CD4-positive, alpha-beta T cell treated with Interleukin-15 for 4 hours (primary cell): ENCODE data around the gene CAMTA1.

Source experiments
- DNase-seq: peaks from one replicate; pipeline ENCODE4 v3.0.0-alpha.2; 2020; ENCODE audit warnings: low spot score

Gene CAMTA1

DNA sequence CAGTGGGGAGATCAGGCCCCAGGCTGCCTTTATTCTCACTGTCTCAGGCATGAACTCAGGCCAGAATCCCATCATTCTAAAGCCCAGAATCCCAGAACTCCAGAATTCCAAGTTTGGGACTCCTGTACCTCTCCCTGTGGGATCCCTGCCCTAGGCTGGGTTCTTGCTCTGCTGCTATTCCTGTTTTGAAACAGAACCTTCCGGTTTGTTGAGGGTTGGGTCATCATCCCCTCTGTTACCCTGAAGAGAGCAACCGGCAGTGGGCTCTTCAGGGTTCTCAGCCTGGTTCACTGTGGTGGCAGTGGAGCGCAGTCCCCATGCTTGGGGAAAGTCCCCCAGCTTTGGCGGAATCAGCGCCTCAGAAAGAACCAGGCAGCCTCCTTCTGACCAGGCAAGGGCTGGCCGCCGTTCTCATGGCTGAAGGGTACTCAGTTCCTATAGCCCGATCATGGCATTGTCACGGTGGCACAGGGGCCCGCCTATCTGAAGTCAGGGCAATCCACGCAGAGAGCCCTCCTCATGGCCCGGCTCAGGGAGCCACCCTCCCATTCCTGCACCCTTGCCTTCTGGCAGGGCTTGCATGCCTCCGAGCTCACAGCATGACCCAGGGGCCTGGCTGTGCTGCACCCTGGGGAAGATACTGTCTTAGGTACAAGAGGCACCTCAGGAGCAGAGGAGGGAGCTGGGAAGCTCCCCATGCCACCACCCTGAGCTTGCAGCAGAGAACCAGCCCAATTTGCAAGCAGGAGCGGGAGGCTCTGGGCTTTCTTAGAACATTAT lies 650.2 kb downstream of the CAMTA1 start:
- no peak for DNase-seq

DNA sequence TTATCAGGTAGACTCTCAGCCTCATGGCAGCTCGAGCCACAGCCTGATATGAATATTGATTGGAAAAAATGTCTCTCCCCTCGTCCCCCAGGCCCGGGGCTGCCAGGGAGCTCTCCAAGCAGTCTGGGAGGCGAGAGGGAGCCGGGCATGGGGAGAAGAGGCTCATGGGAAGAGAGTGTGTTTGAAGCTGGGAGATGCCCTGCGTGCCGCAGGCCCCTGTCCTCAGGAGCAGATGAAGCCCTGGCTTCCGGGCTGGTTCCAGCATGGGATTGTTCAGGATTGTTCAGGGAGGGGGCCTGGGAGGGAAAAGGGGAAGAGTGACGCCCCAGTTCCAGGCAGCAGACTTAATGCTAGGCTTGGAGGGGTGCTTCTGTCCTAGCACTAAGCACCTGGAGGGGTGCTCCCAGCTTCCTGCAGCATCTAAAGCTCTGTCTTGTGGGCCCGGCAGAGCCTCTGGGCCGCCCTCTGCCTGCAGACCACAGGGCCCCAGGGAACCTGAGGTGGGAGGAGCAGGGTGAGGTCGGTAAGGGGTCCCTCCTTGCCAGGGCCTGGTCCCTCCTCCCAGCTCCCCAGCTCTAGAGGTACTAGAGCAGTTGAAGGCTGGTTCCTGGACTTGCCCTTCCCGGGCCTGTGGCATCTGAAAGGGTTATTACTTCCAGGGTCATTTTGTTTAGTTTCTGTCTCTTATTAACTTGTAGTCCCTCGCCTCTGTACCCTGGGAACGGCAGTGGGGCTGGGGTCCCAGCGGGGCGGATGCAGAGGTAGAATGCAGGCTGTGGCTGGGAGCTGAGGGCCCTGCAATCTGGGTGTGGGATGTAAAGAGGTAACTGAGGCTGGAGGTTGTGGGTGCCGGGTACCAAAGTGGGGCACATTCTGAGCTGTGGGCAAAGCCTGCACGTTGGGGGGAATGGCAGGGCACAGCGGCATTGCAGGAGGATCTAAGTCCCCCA lies 651.1 kb downstream of the CAMTA1 start:
- DNase-seq = no peak

DNA sequence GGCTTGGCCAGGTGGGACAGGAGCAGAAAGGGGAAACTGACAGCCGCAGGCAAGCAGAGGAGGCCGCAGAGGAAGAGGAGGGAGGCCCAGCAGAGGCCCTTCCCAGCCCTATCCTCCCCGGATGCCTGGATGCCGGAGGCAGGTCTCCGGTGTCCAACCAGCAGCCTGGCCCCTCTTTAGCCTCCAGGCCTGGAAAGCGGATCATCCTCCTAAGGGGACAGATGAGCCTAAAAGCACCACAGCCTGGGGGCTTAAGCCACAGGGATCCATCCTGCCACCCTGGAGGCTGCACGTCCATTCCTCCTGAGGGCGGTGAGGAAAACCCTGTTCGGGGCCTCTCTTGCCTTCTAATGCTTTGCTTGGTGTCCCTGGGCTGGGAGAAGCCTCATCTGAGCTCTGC lies 651.8 kb downstream of the CAMTA1 start:
- DNase-seq = no peak

DNA sequence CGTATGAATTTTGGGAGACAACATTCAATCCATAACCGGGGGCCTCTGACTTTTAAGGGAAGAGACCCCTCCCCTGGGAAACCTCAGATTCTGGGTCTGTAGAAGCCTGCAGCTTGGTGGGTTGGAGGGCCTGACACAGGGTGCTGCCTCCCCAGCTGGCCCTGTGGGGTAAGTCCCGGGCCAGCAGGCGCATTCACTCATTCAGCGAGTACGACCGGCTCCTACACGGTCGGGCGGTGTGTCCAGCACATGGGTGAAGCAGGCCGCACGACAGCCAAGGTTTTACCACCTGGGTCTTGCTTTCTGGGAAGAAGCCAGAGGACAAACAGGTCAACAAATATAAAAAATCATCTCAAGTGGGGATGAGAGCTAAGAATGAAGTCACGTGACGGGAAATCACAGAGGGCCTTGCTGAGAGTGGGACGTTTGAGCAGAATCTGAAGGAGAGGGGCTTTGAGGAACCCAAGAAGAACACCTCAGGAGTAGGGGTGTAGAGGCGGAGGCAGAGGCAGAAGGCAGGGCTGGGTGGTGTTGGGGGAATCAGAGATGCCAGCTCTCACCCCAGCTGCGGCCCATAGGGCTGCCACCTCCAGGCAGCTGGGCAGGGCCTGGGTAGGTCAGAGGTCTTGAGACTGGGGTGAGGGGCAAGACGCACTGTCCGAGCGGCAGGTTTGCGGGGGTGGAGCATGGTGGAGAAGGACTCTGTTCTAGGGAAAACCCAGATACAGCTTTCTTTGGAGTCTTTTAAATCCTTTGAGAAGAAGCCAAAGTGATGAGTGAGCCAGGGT lies 652.5 kb downstream of the CAMTA1 start:
- no peak for DNase-seq

DNA sequence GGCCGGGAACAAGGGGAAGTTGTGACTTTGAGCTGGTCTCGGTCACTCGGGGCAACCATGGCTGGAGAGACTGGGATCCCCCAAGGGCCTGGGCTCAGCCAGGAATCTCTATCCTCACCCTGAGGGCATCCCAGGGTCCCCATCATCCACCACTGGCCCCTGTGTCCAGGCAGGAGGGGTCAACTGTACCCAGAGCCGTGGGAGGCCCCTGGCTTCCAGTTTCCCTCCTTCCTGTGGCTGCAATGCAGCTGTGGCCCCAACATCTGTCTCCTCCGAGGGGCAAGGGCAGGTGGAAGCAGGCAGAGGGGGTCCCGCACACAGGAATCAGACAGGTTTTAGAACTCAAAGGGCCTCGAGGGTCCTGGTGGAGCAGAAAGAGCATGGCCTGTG lies 653.1 kb downstream of the CAMTA1 start:
- DNase-seq = no peak

DNA sequence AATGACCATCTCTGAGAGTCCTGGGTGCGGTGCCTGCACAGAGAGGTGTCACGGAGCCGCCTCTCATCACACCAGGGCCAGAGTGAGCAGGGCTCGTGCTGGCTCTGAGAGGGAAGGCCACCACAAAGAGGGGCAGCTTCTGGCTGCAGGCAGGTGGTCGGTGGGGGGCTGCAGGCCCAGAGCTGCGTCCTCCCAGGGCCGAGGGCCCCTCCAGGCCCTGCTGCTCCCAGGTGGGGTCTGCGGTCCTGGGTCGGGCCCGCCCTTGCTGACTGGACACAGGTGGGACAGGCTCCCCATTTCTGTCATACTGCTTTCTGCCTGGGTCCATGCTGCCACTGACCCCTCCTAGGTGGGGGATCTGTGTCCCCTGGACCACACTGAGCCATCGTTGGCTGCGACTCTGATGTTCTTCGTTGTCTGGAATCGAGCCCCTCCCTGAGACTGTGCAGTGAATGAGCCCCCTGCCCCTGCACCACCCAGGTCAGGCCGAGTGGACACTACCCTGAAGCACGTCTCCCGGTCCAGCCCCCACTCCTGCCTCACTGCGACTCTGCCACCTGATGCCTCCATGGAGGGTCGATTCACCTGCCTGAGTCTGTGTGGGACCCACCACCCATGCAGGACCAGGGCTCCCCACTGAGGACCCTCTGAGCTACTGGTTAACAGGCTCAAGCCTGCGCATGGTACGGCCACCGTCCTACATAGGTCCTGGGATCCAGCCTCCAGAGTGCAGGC lies 653.8 kb downstream of the CAMTA1 start:
- DNase-seq = no peak

DNA sequence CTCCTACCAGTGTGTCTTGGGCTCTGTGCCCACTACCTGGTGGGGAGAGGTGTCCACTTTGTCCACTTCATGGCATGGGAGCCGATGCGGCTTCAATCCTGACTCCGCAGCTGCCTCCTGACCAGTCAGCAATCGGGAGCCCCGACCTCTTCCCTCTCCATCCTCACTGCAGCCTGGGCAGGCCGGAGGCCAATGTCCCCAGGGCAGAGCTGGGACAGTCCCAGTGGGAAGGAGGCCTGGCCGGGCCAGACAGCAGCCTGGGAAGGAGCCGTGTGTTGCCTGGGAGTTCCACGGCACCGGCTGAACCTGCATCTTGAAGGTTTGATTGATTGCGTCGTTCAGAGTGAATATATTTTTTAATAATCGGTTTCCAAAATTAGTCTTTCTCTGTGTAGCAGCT lies 654.9 kb downstream of the CAMTA1 start:
- no peak for DNase-seq

DNA sequence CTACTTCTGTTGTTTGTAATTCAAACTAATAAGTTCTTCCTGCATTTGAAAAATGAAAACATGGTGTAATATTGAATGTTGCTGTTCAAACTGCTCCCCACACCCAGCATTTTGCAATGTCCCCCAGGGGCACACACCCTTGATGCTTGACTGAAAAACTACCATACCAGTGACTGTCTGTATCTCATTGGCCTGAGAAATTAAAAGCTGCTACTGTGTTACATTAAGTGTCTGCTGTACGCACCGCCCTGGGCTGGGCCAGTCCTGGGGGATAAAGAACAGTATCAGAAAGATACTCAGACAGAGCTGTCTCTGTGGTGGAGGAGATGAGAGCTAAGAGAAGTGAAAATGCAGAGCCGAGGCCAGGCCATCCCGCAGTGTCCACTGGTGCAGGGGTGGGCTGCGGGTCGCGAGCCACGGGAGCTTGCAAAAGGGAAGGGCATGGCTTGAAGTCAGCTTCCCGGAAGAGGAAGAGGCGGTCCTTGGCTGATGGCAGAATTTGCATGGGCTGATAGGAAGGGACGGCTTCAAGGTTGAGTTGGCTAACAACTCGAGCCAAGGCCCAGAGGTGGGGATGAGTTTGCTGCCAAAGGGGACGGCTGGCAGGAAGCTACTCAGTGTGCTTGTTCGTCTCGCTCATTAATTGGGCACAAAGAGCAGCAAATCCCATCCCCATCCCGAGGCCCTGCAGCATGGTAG lies 656.0 kb downstream of the CAMTA1 start:
- no peak for DNase-seq

DNA sequence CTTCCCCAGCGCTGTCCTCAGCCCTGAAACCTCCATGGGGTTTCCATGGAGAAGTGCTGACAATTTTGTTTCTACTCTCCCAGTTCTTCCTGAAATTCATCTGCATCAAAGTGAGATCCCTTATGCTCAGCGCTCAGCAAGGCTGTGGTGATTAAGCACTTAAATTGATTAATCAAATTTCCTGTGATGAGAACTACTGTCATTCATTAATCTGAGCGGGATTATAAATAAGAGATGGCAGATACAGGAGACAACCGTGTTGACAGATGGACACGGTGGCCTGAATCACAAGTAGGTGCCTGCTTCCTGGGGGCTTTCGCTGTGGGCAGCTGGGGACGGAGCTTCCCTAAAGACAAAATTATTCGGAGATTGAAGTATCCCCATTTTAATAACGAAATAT lies 656.8 kb downstream of the CAMTA1 start:
- DNase-seq = no peak

DNA sequence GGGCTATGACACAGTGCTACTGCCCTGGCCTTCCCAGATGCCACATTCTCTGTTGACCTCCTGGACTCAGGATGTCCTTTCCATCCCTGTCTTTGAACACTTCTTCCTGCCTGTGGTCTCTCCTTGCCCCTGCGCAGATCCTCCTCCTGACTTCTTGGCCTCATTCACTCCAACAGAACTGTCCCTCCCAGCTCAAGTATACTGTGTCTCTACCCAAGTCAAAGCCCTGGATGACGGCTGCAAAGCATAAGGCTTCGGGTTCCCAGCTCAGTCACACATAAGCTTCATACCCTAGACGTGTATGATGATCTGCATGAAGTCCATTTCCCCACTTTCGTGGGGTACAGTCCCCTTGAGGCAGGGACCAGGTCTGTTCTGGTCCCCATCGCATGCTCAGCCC lies 657.7 kb downstream of the CAMTA1 start:
- DNase-seq = no peak

DNA sequence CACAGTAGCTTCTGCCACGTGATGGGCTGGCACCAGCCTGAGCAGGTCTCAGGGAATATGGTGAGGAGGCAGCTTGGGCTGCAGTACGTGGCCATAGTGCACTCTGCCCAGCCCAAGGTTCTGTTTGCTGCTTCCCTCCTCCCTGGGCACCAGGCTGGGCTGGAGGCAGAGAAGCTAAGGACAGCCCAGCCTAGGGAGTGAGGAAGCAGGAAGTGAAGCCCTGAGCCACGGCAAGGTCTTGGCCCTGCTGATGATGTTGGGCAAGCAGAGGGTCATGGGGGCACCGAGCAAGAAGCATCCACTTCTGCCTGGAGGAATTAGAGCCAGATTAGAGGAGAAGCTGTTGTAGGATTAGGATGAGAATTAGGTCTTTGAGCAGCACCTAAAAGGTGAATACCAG lies 659.1 kb downstream of the CAMTA1 start:
- no peak for DNase-seq

DNA sequence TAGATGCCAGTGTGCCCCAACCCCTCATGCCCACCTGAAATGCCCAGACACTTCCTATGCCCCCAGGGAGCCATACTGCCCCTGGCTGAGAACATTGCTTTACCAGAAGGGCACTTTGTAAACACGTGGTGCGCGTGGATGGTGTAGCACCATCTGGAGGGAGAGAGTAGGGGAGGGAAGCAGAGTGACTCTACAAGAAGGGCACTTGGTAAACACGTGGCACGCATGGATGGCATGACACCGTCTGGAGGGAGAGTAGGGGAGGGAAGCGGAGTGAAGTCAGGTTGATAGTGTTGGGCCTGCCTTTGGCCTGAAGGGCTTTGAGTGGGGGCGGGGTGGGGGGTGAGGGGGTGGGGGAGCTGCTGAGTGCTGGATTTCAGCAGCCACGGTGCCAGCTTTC lies 661.8 kb downstream of the CAMTA1 start:
- DNase-seq = no peak

DNA sequence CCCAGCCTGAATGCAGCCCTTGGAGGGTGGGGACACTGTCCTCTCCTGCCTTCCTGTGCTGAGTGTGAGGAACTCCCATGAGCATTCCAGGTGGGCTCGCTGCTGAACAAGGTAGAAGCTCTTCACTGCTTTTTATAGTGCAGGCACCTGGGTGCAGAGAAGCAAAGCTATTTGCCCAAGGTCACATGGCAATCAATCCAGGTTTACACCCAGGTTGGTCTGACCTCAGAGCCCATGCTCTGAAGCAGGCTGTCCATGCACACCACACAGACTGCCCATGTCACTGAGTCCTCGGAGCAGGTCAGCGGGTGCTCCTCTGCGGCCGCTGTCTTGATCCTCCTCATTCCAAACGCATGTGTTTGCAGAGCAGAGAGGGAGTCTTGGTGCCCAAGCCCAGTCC lies 662.5 kb downstream of the CAMTA1 start:
- no peak for DNase-seq

DNA sequence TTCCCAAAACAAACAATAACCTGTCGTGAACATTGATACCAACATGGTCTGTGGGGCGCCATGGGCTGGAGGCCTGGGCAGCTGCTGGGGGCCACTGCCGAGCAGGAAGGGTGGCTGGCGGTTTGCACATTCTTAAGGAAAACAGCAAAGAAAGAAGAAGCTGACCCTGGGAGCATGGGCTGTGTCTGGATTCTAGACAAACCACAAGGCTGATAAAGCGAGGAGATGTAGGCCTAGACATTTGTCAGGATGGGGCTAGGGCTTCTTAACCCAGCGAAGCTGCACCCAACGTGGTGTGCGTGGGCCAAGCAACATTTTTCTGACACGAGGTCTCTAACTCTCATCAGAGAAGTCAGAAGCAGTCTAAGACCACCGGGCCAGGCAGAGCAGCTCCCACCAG lies 663.7 kb downstream of the CAMTA1 start:
- DNase-seq = no peak

DNA sequence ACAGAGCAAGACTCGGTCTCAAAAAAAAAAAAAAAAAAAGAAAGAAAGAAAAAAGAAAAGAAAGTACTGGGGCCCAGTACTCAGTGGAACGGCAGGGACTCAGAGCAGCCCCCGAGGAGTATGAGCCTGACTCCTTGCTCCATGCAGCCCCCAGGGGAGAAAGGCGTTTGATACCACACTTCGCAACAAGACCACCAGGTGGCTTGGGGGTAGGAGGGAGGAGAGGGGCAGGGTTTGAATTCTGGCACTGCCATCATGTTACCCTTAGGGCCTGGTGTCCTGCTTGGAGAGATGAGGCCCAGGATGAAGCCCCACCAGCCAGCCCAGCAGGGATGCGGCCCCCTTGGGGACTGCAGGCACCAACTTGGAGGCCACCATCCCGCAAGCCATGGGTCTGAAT lies 664.5 kb downstream of the CAMTA1 start:
- no peak for DNase-seq

DNA sequence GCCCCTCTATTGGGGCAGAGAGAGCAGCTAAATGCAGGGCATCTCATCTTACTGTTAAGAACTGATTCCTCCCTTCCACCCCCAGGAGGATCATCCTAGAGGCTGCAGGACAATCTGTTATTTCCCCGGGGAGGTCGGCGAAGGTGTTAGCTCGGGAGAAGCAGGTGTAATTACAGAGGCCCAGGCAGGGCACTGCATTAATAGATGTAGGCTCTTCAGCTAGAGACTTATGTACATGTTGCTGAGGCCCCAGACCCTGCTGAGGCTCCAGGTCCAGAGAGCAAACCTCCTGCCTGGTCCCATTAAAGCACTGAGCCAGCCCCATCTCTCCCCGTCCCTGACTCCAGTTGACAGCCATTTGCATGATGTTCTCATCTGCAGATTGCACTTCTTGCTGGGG lies 665.6 kb downstream of the CAMTA1 start:
- DNase-seq = no peak

DNA sequence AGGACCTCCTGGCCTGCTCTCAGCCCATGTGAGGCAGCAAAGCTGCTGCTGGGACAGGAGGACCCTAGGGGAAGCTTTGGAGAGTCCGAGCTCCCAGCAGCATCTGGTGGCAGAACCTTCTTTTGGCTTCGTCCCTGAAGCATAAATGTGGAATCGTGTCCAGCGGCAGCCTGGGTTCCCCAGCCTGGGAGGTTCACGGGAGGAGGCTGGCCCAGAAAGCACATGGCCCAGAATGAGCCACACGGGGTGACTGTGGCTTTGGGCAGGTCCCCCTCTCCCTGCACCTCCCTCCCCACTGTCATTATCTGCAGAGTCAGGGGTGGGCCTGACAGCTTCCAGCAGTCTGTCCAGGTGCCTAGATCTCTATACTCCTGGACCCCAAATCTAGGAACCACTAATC lies 667.8 kb downstream of the CAMTA1 start:
- DNase-seq = no peak

DNA sequence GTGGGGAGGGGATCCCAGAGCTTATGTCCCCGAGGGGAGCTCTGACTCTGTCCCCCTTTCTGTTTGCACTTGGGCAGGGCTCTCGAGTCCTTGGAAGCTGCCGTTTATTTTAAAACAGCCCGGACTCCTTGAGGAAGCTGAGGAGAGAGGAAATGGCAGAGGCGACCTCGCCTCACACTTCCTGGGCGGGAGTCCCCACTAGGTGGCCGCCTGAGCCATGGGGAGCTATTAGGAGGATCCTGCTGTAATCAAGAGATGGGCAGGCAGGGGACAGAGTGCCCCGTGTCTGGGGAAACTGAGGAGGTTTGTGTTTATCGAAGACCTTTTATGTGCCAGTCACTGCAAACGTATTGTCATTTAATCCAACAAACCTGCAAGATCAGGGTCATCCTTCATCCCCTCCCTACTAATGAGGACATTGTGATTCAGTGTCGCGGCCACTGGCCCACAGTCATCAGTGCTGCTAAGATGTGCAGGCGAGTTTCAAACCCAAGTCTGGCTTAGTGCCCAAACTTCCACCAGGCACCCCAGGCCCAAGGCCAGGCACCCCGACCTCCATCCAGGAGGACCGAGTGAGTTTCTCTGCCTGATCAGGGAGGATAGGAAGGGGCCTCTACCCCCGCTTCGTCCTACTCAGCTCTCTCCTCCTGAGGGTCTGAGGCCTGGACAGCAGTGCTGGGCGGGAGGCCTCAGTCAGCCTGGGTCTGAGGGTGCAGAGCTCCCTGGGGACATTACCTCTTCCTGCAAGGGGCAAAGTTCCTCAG lies 669.0 kb downstream of the CAMTA1 start:
- no peak for DNase-seq

DNA sequence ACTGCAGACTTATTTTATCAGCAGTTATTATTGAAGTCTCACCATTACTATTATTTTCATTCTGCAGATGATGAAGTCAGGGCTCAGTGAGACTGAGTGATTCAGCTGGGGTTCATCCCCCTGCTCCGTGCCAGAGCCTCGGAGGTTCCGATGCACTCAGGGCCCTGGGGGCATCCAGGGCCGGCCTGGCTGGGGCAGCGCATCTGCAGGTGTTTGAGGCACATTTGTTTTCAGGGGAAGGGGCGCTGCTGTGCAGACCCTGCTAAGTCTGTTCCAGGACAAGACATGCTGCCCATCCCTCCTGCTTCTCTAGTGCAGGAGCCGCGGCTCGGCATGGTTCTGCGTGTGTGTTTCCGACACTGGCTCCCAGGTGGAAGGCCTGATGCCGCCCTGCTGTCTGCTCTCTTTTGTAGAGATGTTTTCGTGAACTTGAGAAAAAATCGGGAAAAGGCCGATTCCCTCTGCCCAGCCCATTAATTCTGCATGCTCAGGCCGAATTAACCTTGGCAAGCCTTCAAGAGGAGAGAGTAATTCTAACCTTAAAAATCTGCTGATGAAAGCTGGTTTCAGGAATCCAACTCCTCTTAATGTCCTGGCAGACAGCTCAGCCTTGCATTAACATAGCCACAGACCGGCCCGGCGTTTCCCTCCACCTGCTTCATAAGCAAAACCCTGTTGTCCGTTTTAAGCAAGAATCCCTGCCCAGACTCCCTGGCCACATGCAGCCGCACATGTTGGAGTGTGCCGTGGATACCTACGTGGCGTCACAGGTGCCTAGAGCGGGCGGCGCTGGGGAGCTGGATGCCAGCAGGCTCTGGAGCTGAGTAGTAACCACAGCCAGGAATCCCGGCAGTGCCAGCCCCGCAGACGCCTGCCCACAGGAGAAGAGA lies 669.9 kb downstream of the CAMTA1 start:
- no peak for DNase-seq
